Transverse colon (tissue), 4 donors: ENCODE data around the gene MCRIP2.
A peak's percentile ranks its signal among the peaks of the same experiment; 100 is the strongest.

Source experiments
- CTCF ChIP-seq, 5 experiments: fragments of 200-600 bp in 3 of 5; fragments of 450-650 bp in 2 of 5; sonication (generic) in 3 of 5; IDR thresholded peaks; 1 replicate in 2 of 5; 2 replicates in 3 of 5; pipeline ENCODE4 v1.5.1; 2016 to 2017; ENCODE audit warnings: antibody characterized with exemption in 5 of 5, inconsistent platforms in 3 of 5, mild to moderate bottlenecking in 2 of 5, moderate library complexity in 1 of 5
- POLR2A ChIP-seq: fragments of 450-650 bp; IDR thresholded peaks from one replicate; pipeline ENCODE4 v1.6.1; 2016; ENCODE audit warnings: antibody characterized with exemption, mild to moderate bottlenecking, moderate library complexity
- POLR2AphosphoS5 ChIP-seq, 3 donors: sonication (generic); formaldehyde crosslinking; IDR thresholded peaks; one replicate each; pipeline ENCODE4 v1.6.1; 2016; ENCODE audit warnings: antibody characterized with exemption in 3 of 3

DNA sequence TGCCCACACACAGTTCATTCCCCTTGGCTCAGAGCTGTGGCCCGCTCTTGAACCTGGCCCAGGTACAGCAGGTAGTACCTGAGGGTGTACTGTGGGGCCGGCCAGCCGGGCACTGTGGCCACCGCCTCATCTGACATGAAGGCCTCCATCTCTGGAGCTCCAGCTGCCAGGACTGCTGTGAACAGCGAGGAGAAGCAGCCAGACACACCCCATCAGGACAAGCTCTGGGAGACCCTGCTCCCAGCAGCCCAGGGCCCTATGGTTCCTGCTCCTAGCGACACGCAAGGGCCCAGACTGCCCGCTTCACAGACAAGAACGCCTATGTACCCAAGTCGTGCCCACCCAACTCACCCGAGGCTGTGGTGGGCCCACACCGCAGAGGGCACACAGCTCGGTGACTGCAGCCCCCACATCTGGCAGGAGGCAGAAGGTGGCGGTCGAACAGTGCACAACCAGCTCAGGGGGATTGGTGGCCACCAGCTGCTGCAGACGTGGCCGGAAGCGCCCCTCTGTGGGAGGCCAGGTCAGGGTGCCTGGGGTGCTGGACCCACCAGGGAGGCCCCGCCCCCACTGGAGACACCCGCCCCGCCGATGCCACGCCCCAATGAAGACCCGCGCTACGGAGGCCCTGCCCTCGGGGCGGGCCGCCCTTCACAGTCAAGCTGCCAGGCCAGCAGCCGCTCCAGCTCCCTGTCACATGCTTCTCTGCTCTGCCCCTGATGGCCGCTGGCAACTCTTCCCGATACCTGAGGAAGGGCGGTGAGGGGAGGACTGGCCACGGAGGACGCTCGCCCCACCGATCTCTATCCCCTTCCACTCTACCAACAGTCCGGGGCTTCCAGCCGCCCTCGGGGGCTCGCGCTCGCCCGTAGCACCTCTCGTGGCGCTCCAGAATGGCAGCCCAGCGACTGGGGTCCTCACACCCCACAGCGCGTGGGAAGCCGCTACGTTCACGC lies 37.5 kb downstream of the MCRIP2 start:
- TF ChIP-seq CTCF (IDR thresholded peaks at IDR 0.05), result no peak
- no peak for TF ChIP-seq POLR2AphosphoS5 (IDR thresholded peaks at IDR 0.05)
- TF ChIP-seq POLR2A, result peak; percentile 5
